ENCODE results near the gene TMOD4.

Gene TMOD4

GRCh38 chr1:151135433-151136385 is 40.1 kb downstream of the TMOD4 start:
- Mint-ChIP-seq H3K36me3 (no peaks in the 10 kb centered on the region), H3K27ac (no peak overlapping the region), H3K4me1 (peaks cover 12% of the 10 kb centered on the region), H3K9me3 (no peaks in the 10 kb centered on the region), H3K27me3 (no peaks in the 10 kb centered on the region), H3K4me3 (no peak overlapping the region)
- no peak for ATAC-seq

- Mint-ChIP-seq H3K4me1 (peaks cover 13% of the 10 kb centered on the region), H3K9me3 (no peaks in the 10 kb centered on the region), H3K27me3 (no peaks in the 10 kb centered on the region), H3K27ac (no peak overlapping the region), H3K36me3 (no peaks in the 10 kb centered on the region), H3K4me3 (no peak overlapping the region)
- no peak for ATAC-seq
Observed at GRCh38 chr1:151134991-151135390, 40.8 kb downstream of the TMOD4 start.

GRCh38 chr1:151134396-151134795 is 41.4 kb downstream of the TMOD4 start:
- ATAC-seq, result no peak
- no peaks in the 10 kb centered on the region for H3K27me3 Mint-ChIP-seq
- H3K36me3 Mint-ChIP-seq, result no peaks in the 10 kb centered on the region
- peaks cover 13% of the 10 kb centered on the region for H3K4me1 Mint-ChIP-seq
- no peak overlapping the region for H3K27ac Mint-ChIP-seq
- H3K4me3 Mint-ChIP-seq, result no peak overlapping the region
- no peaks in the 10 kb centered on the region for H3K9me3 Mint-ChIP-seq

GRCh38 chr1:151133018-151133806 is 42.6 kb downstream of the TMOD4 start:
- Mint-ChIP-seq H3K36me3 (no peaks in the 10 kb centered on the region), H3K4me1 (peaks cover 13% of the 10 kb centered on the region), H3K4me3 (no peak overlapping the region), H3K27me3 (no peaks in the 10 kb centered on the region), H3K9me3 (no peaks in the 10 kb centered on the region), H3K27ac (no peak overlapping the region)
- peak; percentile 4 for ATAC-seq

GRCh38 chr1:151132335-151133017 is 43.3 kb downstream of the TMOD4 start:
- no peaks in the 10 kb centered on the region for H3K9me3 Mint-ChIP-seq
- H3K27me3 Mint-ChIP-seq, result no peaks in the 10 kb centered on the region
- H3K4me1 Mint-ChIP-seq, result peaks cover 13% of the 10 kb centered on the region
- peak overlapping the region; percentile 79 for H3K4me3 Mint-ChIP-seq
- ATAC-seq, result peak; percentile 42
- no peaks in the 10 kb centered on the region for H3K36me3 Mint-ChIP-seq
- no peak overlapping the region for H3K27ac Mint-ChIP-seq

GRCh38 chr1:151131701-151132334 is 44.0 kb downstream of the TMOD4 start:
- H3K4me3 Mint-ChIP-seq, result peak overlapping the region; percentile 79
- H3K9me3 Mint-ChIP-seq, result no peaks in the 10 kb centered on the region
- H3K36me3 Mint-ChIP-seq, result no peaks in the 10 kb centered on the region
- no peaks in the 10 kb centered on the region for H3K27me3 Mint-ChIP-seq
- ATAC-seq, result no peak
- peak overlapping the region; percentile 84 for H3K27ac Mint-ChIP-seq
- H3K4me1 Mint-ChIP-seq, result peaks cover 13% of the 10 kb centered on the region

- no peaks in the 10 kb centered on the region for H3K27me3 Mint-ChIP-seq
- H3K27ac Mint-ChIP-seq, result peak overlapping the region; percentile 84
- ATAC-seq, result peak; percentile 94
- peaks cover 13% of the 10 kb centered on the region for H3K4me1 Mint-ChIP-seq
- H3K36me3 Mint-ChIP-seq, result no peaks in the 10 kb centered on the region
- H3K4me3 Mint-ChIP-seq, result peak overlapping the region; percentile 79
- no peaks in the 10 kb centered on the region for H3K9me3 Mint-ChIP-seq
Observed at GRCh38 chr1:151130987-151131586, 44.7 kb downstream of the TMOD4 start.

- no peak for ATAC-seq
- peaks cover 13% of the 10 kb centered on the region for H3K4me1 Mint-ChIP-seq
- H3K36me3 Mint-ChIP-seq, result peaks cover 10% of the 10 kb centered on the region
- H3K27me3 Mint-ChIP-seq, result no peaks in the 10 kb centered on the region
- no peak overlapping the region for H3K27ac Mint-ChIP-seq
- H3K9me3 Mint-ChIP-seq, result no peaks in the 10 kb centered on the region
- no peak overlapping the region for H3K4me3 Mint-ChIP-seq
Observed at GRCh38 chr1:151128800-151129199, 47.0 kb downstream of the TMOD4 start.

GRCh38 chr1:151124763-151125403 is 50.9 kb downstream of the TMOD4 start:
- Mint-ChIP-seq H3K27me3 (no peaks in the 10 kb centered on the region), H3K9me3 (no peaks in the 10 kb centered on the region), H3K36me3 (peaks cover 21% of the 10 kb centered on the region), H3K4me3 (no peak overlapping the region), H3K4me1 (no peaks in the 10 kb centered on the region), H3K27ac (no peak overlapping the region)
- no peak for ATAC-seq

All from stimulated activated memory B cell treated with anti-CD40 and anti-IgM and Interleukin-4, amounts not matched to agents 10 μg/mL and 1 μg/mL and 100 μg/mL, for 72 hours (primary cell).